Mucosa of stomach (tissue), 1 donor: ENCODE measurements around the gene COL7A1.

Experiments used
- H3K27me3 ChIP-seq: one replicate; pipeline ENCODE4 v1.7.0; 2013; ENCODE audit warnings: mild to moderate bottlenecking, low read length; ENCODE audit not compliant: control insufficient read depth, insufficient read depth
- H3K36me3 ChIP-seq: one replicate; pipeline ENCODE4 v1.7.0; 2013; ENCODE audit warnings: low read length; ENCODE audit not compliant: control insufficient read depth, insufficient read depth
- H3K4me1 ChIP-seq: one replicate; pipeline ENCODE4 v1.7.0; 2013; ENCODE audit warnings: mild to moderate bottlenecking, low read length; ENCODE audit not compliant: control insufficient read depth, insufficient read depth
- H3K4me3 ChIP-seq: one replicate; pipeline ENCODE4 v1.7.0; 2013; ENCODE audit warnings: low read length
- H3K9ac ChIP-seq: one replicate; pipeline ENCODE4 v1.7.0; 2013; ENCODE audit warnings: mild to moderate bottlenecking, low read length, moderate library complexity
- H3K9me3 ChIP-seq: one replicate; pipeline ENCODE4 v1.7.0; 2013; ENCODE audit warnings: mild to moderate bottlenecking, low read length, moderate library complexity; ENCODE audit not compliant: control insufficient read depth
- donor health status: Pancreatic carcinoma.

The COL7A1 gene

GRCh38 chr3:48612309-48612708 is 17.2 kb upstream of the COL7A1 start:
- Histone ChIP-seq H3K4me3 (no peak overlapping the region), H3K4me1 (no peaks in the 10 kb centered on the region), H3K9me3 (peaks cover 3% of the 10 kb centered on the region), H3K9ac (no peak overlapping the region), H3K27me3 (peaks cover 3% of the 10 kb centered on the region), H3K36me3 (no peaks in the 10 kb centered on the region)

- no peaks in the 10 kb centered on the region for H3K4me1 ChIP-seq
- H3K36me3 ChIP-seq, result peaks cover 1% of the 10 kb centered on the region
- H3K9ac ChIP-seq, result peak within 1 kb of the TSS; percentile 95
- no peaks in the 10 kb centered on the region for H3K9me3 ChIP-seq
- H3K4me3 ChIP-seq, result peak within 1 kb of the TSS; percentile 51
- peaks cover 3% of the 10 kb centered on the region for H3K27me3 ChIP-seq
Measured at GRCh38 chr3:48609088-48610005, 14.2 kb upstream of the COL7A1 start, which contains the start of gene UQCRC1. Gene UQCRC1 (minus strand): TSS chr3:48609646. CDS start chr3:48609620, 26 bp downstream.

- Histone ChIP-seq H3K9ac (no peak overlapping the region), H3K36me3 (peaks cover 16% of the 10 kb centered on the region), H3K27me3 (peaks cover 3% of the 10 kb centered on the region), H3K9me3 (no peaks in the 10 kb centered on the region), H3K4me1 (no peaks in the 10 kb centered on the region), H3K4me3 (no peak overlapping the region)
Measured at GRCh38 chr3:48607519-48607918, 12.4 kb upstream of the COL7A1 start.

- Histone ChIP-seq H3K9ac (no peak overlapping the region), H3K4me1 (peaks cover 10% of the 10 kb centered on the region), H3K9me3 (no peaks in the 10 kb centered on the region), H3K4me3 (no peak overlapping the region), H3K36me3 (peaks cover 48% of the 10 kb centered on the region), H3K27me3 (no peaks in the 10 kb centered on the region)
Measured at GRCh38 chr3:48601622-48601994, 6.5 kb upstream of the COL7A1 start.

GRCh38 chr3:48600711-48601621 is 5.8 kb upstream of the COL7A1 start:
- Histone ChIP-seq H3K36me3 (peaks cover 48% of the 10 kb centered on the region), H3K9me3 (no peaks in the 10 kb centered on the region), H3K4me1 (peaks cover 10% of the 10 kb centered on the region), H3K9ac (no peak overlapping the region), H3K27me3 (no peaks in the 10 kb centered on the region), H3K4me3 (no peak overlapping the region)

- no peaks in the 10 kb centered on the region for H3K9me3 ChIP-seq
- peaks cover 10% of the 10 kb centered on the region for H3K27me3 ChIP-seq
- peaks cover 19% of the 10 kb centered on the region for H3K4me1 ChIP-seq
- no peak overlapping the region for H3K4me3 ChIP-seq
- peaks cover 48% of the 10 kb centered on the region for H3K36me3 ChIP-seq
- H3K9ac ChIP-seq, result peak overlapping the region; percentile 17
Measured at GRCh38 chr3:48599509-48600285, 4.6 kb upstream of the COL7A1 start.

GRCh38 chr3:48599077-48599501 is 4.0 kb upstream of the COL7A1 start:
- H3K4me3 ChIP-seq, result no peak overlapping the region
- H3K4me1 ChIP-seq, result peaks cover 25% of the 10 kb centered on the region
- peak overlapping the region; percentile 17 for H3K9ac ChIP-seq
- peaks cover 44% of the 10 kb centered on the region for H3K36me3 ChIP-seq
- H3K27me3 ChIP-seq, result peaks cover 16% of the 10 kb centered on the region
- H3K9me3 ChIP-seq, result no peaks in the 10 kb centered on the region

- H3K4me3 ChIP-seq, result no peak overlapping the region
- no peaks in the 10 kb centered on the region for H3K9me3 ChIP-seq
- peaks cover 22% of the 10 kb centered on the region for H3K27me3 ChIP-seq
- peaks cover 41% of the 10 kb centered on the region for H3K36me3 ChIP-seq
- peaks cover 29% of the 10 kb centered on the region for H3K4me1 ChIP-seq
- peak overlapping the region; percentile 34 for H3K9ac ChIP-seq
Measured at GRCh38 chr3:48598323-48599076, 3.4 kb upstream of the COL7A1 start.

GRCh38 chr3:48597408-48597800 is 2.3 kb upstream of the COL7A1 start:
- H3K36me3 ChIP-seq, result peaks cover 32% of the 10 kb centered on the region
- peaks cover 29% of the 10 kb centered on the region for H3K4me1 ChIP-seq
- H3K9ac ChIP-seq, result no peak overlapping the region
- no peaks in the 10 kb centered on the region for H3K9me3 ChIP-seq
- H3K27me3 ChIP-seq, result peaks cover 26% of the 10 kb centered on the region
- H3K4me3 ChIP-seq, result no peak overlapping the region

GRCh38 chr3:48596676-48597407 is 1.7 kb upstream of the COL7A1 start:
- Histone ChIP-seq H3K9me3 (no peaks in the 10 kb centered on the region), H3K9ac (no peak overlapping the region), H3K4me3 (no peak overlapping the region), H3K27me3 (peaks cover 26% of the 10 kb centered on the region), H3K36me3 (peaks cover 32% of the 10 kb centered on the region), H3K4me1 (peaks cover 29% of the 10 kb centered on the region)
